ENCODE data around the gene TNIK.
"Not testable (repeated sequence)": the region's sequence is repeated elsewhere in the genome, so short reads cannot be mapped to it uniquely, and the experiment has no call there.

Gene TNIK

GRCh38 chr3:171383206-171384018 is 76.8 kb downstream of the TNIK start:
- no peak for DNase-seq

GRCh38 chr3:171382347-171382746 is 77.9 kb downstream of the TNIK start:
- DNase-seq = not testable (repeated sequence)

DNA sequence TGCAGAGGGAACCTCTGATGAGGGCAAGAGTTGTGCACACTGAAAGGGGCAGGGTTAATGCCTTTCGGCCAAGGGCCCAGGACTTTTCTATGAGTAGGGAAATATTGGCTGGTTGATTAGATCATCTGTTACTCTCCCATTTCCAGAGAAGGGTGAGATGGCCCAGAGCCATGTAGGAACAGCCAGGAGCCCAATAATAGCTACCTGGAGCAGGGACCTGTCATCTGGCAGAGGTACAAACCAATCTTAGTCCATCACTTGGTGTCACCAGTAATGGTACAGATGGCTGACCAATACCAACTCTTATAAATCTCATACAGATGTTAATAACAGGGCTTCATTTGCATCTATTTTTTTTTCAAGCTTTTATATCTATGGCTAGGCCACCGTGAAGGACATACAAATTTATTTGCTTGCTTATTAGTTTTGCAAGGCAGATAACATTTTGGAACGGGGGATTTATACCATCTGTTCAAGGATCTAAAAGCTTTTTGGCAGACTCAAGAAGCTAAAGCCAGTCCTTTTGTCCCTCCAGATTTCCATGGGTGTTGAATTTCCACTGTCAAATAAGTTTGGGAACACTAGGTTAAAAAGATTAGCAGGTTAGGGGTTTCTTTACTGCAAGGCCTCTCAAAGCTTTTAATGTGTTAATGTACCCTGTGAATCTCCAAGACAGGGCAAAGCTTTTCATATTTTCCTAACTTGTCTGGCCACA is 79.3 kb downstream of the TNIK start:
- no peak for DNase-seq

GRCh38 chr3:171379961-171380483 is 80.2 kb downstream of the TNIK start:
- DNase-seq = no peak

- no peak for DNase-seq
Observed at GRCh38 chr3:171379281-171379680, 80.9 kb downstream of the TNIK start.

GRCh38 chr3:171378586-171378985 is 81.6 kb downstream of the TNIK start:
- DNase-seq = no peak

GRCh38 chr3:171377859-171378258 is 82.3 kb downstream of the TNIK start:
- DNase-seq = no peak

DNA sequence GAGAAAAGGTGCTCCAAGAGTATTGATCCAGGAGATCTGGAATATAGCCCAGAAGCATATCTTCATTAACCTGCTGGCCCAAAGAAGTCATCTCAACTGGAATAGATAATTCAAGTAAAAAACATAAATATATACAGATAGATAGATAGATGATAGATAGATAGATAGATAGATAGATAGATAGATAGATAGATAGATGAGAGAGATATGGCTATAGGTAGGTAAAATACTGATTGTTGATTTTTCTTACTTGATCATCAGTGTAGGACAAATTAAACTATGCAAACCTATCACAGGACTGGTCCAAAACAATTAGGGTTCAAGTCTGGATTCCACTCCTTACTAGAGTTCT is 83.6 kb downstream of the TNIK start:
- no peak for DNase-seq

GRCh38 chr3:171375666-171376595 is 84.3 kb downstream of the TNIK start:
- no peak for DNase-seq

GRCh38 chr3:171374661-171375285 is 85.4 kb downstream of the TNIK start:
- DNase-seq = no peak

- DNase-seq = no peak
Observed at GRCh38 chr3:171374260-171374659, 85.9 kb downstream of the TNIK start.

DNA sequence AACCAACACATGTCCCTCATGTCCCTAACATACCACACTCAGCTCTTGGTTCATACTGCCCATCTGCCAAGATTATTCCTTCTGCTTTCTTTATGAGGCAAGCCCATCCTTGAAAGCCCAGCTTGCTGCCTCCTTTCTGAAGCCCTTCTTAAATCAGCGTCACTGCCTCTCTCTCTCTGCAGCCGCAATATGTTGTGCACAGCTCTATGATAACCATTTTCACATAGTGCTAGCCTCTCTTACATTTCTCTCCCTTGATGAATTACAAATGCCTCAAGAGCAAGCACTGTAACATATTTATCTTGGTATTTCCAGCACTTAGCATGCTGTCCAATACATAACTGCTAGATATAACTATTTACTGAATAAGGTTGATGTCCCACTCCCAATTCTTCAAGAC is 86.5 kb downstream of the TNIK start:
- no peak for DNase-seq

DNA sequence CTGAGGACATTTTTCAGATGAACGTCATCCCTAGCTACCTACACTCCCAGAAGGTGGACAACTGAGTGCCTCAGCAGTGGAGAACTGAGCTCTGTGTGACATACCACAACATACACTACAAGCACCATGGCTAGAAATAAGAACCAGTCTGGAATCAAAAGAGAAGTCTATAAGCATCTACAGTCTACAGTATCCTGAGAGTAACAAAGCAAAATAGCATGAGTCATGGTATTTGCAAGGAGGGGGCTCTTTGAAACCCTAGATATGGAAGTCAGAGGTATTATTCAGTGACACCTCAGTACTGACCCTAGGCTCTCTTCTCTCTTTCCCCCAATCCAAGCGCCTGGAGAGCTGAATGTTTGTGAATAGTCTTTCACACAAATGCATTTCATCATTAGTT is 87.5 kb downstream of the TNIK start:
- no peak for DNase-seq

DNA sequence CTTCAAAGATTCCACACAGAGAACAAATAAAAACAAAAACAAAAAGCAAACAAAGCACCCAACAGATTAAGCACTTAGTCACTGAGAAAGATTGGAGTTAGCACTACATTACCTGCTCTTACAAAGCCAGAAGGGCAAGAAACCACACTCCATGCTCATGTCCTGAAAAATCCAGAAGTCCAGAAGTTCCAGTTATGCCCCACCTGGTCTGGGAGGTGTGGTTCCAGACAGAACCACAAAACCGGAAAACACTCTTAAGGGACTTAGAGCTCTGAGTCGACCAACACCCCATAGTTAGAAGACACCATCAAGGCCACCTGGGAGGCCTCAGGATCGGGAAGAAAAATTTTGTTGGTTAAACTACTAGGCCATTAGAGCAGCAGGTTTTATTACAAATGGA is 88.9 kb downstream of the TNIK start:
- DNase-seq = no peak

DNA sequence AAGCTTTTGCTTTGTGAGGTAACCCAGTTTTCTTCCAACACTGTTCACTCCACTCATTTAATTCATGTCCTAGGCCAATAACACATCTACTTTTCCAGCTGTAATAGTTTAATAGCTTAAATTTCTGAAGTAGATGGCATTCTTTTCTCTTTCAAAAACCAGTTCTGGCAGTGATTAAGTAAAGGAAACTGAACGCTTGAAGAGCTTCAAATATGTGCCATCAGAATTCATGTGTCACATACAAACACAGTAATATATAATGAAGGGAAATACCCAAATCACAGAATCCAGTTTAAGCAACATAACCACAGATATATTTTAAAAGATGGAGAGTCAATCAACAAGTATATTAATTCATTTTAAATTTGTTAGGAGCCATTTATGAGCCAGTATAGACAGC is 91.0 kb downstream of the TNIK start:
- DNase-seq = no peak

DNA sequence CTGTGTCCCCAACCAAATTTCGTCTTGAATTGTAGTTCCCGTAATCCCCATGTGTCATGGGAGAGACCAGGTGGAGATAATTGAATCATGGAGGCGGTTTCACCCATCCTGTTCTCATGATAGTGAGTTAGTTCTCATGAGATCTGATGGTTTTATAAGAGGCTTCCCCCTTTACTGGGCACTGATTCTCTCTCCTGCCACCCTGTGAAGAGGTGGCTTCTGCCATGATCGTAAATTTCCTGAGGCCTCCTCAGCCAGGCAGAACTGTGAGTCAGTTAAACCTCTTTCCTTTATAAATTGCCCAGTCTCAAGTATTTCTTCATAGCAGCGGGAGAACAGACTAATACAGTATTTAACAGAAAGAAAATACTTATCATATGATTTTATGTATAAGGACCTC is 93.5 kb downstream of the TNIK start:
- DNase-seq = not testable (repeated sequence)

DNA sequence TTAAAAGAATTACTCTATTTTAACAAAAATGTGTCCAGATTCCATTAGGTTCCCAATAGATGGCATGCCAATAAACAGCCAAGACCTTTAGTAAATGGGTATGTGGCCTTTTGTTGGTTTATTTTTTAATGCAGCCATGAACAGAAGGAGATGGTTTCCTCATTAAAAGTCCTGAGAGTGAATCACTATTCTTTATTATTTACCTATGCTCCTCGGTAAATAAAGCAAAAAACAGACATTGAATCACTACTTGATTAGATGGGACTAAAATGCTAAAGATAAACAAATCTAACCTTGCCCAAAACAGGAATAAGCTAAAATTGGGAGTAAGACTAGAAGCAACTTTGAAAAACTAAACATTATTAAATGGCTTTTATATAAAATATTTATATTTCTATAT is 94.2 kb downstream of the TNIK start:
- DNase-seq = no peak

DNA sequence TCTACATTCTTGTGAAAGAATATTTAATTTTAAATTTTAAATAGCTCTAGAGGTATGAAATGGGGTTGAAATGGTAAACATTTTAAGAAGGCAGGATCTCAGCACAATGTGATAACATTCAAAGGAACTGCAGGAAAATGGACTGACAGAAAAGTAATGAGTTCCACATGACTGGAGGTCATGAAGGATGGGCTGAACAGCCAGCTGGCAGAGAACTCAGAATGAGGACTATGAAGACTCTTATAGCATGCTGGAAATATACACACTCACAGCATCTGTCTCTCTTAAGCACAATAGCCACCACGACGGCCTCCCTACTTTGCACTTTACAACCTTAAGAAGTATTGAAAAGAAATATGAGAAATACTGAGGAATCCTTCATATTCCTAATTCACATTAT is 94.7 kb downstream of the TNIK start:
- DNase-seq = no peak

DNA sequence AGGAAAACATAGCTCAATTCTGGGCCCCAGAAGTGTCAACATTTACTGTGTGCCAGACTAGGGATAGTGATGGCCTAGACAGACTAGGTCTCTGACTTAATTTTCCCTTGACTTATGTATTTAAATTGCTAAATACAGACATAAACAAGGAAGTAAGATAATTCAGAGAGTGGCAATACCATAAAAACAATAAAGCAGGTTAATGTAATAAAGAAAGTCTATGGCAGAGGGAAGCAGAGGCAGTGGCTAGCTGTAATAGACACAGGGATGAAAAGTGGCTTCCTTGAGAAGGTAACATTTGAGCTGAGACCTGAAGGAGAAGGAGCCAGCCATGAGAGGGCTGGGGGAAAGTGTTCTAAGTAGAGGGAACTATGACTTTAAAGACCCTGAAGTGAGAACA is 95.7 kb downstream of the TNIK start:
- no peak for DNase-seq

- DNase-seq = no peak
Observed at GRCh38 chr3:171363202-171363601, 97.0 kb downstream of the TNIK start.

GRCh38 chr3:171362575-171362974 is 97.6 kb downstream of the TNIK start:
- no peak for DNase-seq

GRCh38 chr3:171358881-171359198 is 101.4 kb downstream of the TNIK start:
- DNase-seq = no peak

Measured in NCI-H1436 treated with DMSO at 0.1 percent for 48 hours (cell line).